Measurements from ENCODE around the gene TPSB2.

DNA sequence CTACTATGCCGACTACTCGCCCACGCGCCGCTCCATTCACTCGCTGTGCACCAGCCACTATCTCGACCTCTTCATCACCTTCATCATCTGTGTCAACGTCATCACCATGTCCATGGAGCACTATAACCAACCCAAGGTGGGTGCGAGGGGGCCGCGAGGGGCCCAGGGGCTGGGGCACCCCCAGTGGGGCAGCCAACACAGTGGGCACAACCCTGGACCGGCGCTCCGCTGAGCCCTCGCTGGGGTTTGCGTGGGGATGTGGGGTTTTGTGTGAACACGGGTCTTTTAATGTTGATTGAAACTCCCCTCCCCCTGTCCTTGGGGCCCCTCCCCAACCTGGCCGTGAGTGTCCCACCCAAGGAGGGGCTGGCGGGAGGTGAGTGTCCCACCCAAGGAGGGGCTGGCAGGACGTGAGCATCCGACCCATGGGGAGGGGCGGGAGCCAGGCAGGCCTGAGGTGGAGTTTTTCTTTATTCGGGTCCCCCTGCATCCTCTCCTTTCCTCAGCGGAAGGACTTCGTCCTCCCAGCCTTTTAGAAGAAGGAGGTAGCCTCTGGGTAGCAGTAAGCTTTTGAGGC lies 16.1 kb downstream of the TPSB2 start:
- TF ChIP-seq, protein P1, sequence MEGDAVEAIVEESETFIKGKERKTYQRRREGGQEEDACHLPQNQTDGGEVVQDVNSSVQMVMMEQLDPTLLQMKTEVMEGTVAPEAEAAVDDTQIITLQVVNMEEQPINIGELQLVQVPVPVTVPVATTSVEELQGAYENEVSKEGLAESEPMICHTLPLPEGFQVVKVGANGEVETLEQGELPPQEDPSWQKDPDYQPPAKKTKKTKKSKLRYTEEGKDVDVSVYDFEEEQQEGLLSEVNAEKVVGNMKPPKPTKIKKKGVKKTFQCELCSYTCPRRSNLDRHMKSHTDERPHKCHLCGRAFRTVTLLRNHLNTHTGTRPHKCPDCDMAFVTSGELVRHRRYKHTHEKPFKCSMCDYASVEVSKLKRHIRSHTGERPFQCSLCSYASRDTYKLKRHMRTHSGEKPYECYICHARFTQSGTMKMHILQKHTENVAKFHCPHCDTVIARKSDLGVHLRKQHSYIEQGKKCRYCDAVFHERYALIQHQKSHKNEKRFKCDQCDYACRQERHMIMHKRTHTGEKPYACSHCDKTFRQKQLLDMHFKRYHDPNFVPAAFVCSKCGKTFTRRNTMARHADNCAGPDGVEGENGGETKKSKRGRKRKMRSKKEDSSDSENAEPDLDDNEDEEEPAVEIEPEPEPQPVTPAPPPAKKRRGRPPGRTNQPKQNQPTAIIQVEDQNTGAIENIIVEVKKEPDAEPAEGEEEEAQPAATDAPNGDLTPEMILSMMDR (conservative IDR thresholded peaks at IDR 0.05) = no peak
- TF ChIP-seq EZH2 (IDR thresholded peaks at IDR 0.05; ENCODE audit: low read depth) = no peak
